HG03565 (cell line): Measurements from ENCODE around the gene CDK13.
"Not testable (repeated sequence)": the region's sequence is repeated elsewhere in the genome, so short reads cannot be mapped to it uniquely, and the experiment has no call there.

Experiments used
- ATAC-seq: cut with Tn5 transposase; IDR thresholded peaks from one replicate; pipeline ENCODE4 v1.9.1; 2021; ENCODE audit warnings: mild to moderate bottlenecking, moderate library complexity; ENCODE audit not compliant: unreplicated experiment

Gene CDK13

DNA sequence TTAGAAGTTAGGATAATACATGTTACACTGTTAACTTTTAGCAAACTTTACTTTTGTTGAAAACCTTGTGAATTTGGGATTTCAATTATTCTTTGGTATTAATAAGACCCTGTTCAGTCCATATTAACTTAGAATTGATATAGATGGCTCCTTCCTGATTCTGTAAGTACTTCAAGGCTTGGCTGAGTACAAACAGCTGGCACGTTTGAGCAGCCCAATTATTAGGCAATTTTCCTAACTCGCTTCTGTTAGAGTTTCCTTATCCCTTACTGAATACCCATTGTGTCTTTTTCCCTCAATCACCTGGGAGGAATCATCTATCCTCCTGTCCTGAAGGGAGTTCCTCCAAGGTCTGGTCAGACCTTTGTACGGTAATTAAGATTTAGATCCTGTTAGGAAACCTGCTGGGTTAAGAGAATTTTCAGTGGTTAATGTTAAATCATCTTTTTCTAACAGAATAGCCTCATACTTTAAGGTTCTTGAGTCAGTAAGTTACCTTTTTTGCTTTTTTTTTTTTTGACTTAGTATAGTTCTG, 195.6 kb downstream of the CDK13 start:
- ATAC-seq, result not testable (repeated sequence)

DNA sequence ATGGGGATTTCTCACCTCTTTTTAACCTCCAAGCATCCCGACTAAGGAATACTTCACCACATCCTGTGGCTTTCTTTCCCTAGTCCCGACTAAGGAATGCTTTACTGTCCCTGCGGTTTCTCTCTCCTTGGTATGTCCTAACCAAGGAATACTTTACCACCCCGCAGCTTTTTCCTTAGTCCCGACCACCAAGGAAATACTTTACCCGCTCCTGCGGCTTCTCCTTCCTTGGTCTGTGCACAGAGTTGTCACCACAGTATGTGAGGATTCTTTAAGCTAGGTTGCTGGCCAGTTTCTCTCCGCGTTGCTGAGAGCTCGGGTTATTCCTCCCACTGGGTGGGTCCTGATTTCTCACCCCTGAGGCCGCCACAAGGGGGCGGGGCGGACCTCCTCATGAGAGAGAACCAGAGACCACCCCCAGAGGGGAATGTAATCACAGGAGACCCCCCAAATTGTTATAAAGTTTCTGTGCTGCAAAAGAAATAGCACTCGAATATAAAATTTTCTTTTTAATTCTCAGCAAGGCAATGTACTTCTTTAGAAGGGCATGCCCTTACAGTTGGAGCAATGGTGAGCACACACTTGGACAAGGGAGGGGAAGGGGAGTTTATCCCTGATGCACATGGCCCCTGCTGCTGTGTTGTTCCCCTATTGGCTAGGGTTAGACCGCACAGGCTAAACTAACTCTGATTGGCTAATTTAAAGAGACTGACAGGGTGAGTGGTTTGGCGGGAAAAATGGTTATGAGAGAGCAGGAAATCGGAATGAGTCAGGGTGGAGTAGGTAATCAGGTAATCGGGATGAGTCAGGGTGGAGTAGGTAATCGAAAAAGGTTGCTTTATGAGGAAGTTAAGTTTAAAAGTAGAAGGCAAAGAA, 197.6 kb downstream of the CDK13 start:
- no peak for ATAC-seq

DNA sequence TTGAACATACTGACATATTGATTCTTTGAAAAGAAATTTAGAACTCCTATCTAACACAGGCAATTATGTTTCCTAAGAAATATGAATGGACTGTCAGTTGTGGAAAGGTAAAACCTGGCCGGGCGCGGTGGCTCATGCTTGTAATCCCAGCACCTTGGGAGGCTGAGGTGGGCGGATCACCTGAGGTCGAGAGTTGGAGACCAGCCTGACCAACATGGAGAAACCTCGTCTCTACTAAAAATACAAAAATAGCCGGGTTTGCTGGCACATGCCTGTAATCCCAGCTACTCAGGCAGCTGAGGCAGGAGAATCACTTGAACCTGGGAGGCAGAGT, 198.2 kb downstream of the CDK13 start:
- not testable (repeated sequence) for ATAC-seq

DNA sequence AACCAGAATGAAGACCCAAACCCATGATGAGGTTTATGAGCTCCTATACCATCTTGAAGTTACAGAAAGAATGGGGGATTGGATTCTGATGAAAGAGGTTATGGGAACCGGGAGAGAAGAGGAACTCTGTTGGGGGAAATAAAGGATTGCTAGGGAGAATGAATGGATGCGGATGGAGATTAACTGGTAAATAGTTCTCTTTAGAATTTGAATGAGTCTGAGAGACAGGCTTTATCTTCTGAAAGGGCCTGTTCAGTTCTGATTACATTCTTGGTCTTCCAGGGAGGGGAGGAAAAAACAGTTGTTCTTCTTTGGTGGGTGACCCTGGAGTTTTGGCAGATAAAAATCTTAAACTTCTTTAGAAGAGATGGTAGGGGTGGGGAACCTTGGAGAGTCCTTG, 198.6 kb downstream of the CDK13 start:
- no peak for ATAC-seq
